ENCODE results near the gene LEF1. TPM values are rescaled to one million over a fixed set of nuclear protein-coding genes. Genes with fewer than 3 reads are reported as not detected.

LEF1 gene
- total RNA-seq, 1 experiment from 2014 or later = 0.79 TPM

- no peaks in the 10 kb centered on the region for H3K9me3 ChIP-seq (ENCODE audit: control insufficient read depth in 1 of 2, insufficient read depth in 1 of 2, low read depth in 1 of 2, low read length in 2 of 2)
- intact Hi-C loops (cut with micrococcal nuclease) = no loop called here
- H4K20me1 ChIP-seq (ENCODE audit: insufficient read depth) = no peaks in the 10 kb centered on the region
- ChIA-PET RAD21 (ENCODE audit: low non-redundant PET in 1 of 2, low total read pairs in 2 of 2, uncharacterized antibody in 2 of 2, unreplicated experiment in 2 of 2) (no interaction called here), POLR2A (no interaction called here), CTCF (no interaction called here)
- no TSS peak for BruUV-seq (replicated peaks)
- no peaks in the 10 kb centered on the region for H3K79me2 ChIP-seq (ENCODE audit: insufficient read depth, low read length)
- H3K4me1 ChIP-seq (ENCODE audit: control insufficient read depth in 1 of 2, insufficient read depth in 2 of 2, low read length in 2 of 2) = peaks cover 3 to 5% of the 10 kb centered on the region in 2 experiments; a peak in 3 of 4 replicates
- DNase-seq (ENCODE audit: low read depth, low spot score) (no peak), ATAC-seq (no peak)
- H2AFZ ChIP-seq (ENCODE audit: low read depth, low read length, poor library complexity, severe bottlenecking) = no peak overlapping the region
- H3K9me2 ChIP-seq (ENCODE audit: insufficient read depth) = no peaks in the 10 kb centered on the region
- no peak for TF ChIP-seq EZH2 (IDR thresholded peaks at IDR 0.05)
- H3K4me2 ChIP-seq (ENCODE audit: low read length) = no peak overlapping the region
- no peaks in the 10 kb centered on the region for H3K36me3 ChIP-seq (ENCODE audit: control insufficient read depth in 1 of 2, insufficient read depth in 2 of 2, low read length in 2 of 2)
- H3K27me3 ChIP-seq (ENCODE audit: insufficient read depth, low read length) = no peaks in the 10 kb centered on the region
- H3K9ac ChIP-seq (ENCODE audit: low read length) = no peak overlapping the region
- H3K27ac ChIP-seq (ENCODE audit: low read depth, low read length) = no peak overlapping the region
- no peak overlapping the region for H3K4me3 ChIP-seq (replicated peaks in 1 of 2; ENCODE audit: low read depth in 1 of 2, low read length in 2 of 2)
Observed at GRCh38 chr4:108049406-108049805, 119.3 kb downstream of the LEF1 start.

GRCh38 chr4:108048997-108049396 lies 119.7 kb downstream of the LEF1 start:
- H4K20me1 ChIP-seq (ENCODE audit: insufficient read depth) = no peaks in the 10 kb centered on the region
- ChIA-PET CTCF (no interaction called here), RAD21 (ENCODE audit: low non-redundant PET in 1 of 2, low total read pairs in 2 of 2, uncharacterized antibody in 2 of 2, unreplicated experiment in 2 of 2) (interaction anchor here in 1 of 2 experiments (1.0 kb wide), 1 partner anchor 12 kb away, joined by 3 read pairs; no protein-coding TSS in a partner anchor), POLR2A (no interaction called here)
- H3K79me2 ChIP-seq (ENCODE audit: insufficient read depth, low read length) = no peaks in the 10 kb centered on the region
- H3K4me1 ChIP-seq (ENCODE audit: control insufficient read depth in 1 of 2, insufficient read depth in 2 of 2, low read length in 2 of 2) = peaks cover 3 to 5% of the 10 kb centered on the region in 2 experiments; a peak in 3 of 4 replicates
- intact Hi-C loops (cut with micrococcal nuclease) = no loop called here
- no TSS peak for BruUV-seq (replicated peaks)
- H3K27ac ChIP-seq (ENCODE audit: low read depth, low read length) = no peak overlapping the region
- no peaks in the 10 kb centered on the region for H3K9me2 ChIP-seq (ENCODE audit: insufficient read depth)
- H3K36me3 ChIP-seq (ENCODE audit: control insufficient read depth in 1 of 2, insufficient read depth in 2 of 2, low read length in 2 of 2) = no peaks in the 10 kb centered on the region
- H3K4me3 ChIP-seq (replicated peaks in 1 of 2; ENCODE audit: low read depth in 1 of 2, low read length in 2 of 2) = no peak overlapping the region
- H3K4me2 ChIP-seq (ENCODE audit: low read length) = no peak overlapping the region
- ATAC-seq (no peak), DNase-seq (ENCODE audit: low read depth, low spot score) (no peak)
- H2AFZ ChIP-seq (ENCODE audit: low read depth, low read length, poor library complexity, severe bottlenecking) = no peak overlapping the region
- no peak overlapping the region for H3K9ac ChIP-seq (ENCODE audit: low read length)
- no peaks in the 10 kb centered on the region for H3K9me3 ChIP-seq (ENCODE audit: control insufficient read depth in 1 of 2, insufficient read depth in 1 of 2, low read depth in 1 of 2, low read length in 2 of 2)
- H3K27me3 ChIP-seq (ENCODE audit: insufficient read depth, low read length) = no peaks in the 10 kb centered on the region
- TF ChIP-seq JUND (IDR thresholded peaks at IDR 0.05) = no peak
- TF ChIP-seq ZNF274 (IDR thresholded peaks at IDR 0.05; ENCODE audit: low read depth, low read length) = no peak
- no peak for TF ChIP-seq ZFX (IDR thresholded peaks at IDR 0.05)
- TF ChIP-seq, protein P1, sequence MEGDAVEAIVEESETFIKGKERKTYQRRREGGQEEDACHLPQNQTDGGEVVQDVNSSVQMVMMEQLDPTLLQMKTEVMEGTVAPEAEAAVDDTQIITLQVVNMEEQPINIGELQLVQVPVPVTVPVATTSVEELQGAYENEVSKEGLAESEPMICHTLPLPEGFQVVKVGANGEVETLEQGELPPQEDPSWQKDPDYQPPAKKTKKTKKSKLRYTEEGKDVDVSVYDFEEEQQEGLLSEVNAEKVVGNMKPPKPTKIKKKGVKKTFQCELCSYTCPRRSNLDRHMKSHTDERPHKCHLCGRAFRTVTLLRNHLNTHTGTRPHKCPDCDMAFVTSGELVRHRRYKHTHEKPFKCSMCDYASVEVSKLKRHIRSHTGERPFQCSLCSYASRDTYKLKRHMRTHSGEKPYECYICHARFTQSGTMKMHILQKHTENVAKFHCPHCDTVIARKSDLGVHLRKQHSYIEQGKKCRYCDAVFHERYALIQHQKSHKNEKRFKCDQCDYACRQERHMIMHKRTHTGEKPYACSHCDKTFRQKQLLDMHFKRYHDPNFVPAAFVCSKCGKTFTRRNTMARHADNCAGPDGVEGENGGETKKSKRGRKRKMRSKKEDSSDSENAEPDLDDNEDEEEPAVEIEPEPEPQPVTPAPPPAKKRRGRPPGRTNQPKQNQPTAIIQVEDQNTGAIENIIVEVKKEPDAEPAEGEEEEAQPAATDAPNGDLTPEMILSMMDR (IDR thresholded peaks at IDR 0.05 in 2 of 3, conservative IDR thresholded peaks at IDR 0.05 in 1 of 3; ENCODE audit: borderline replicate concordance in 1 of 3, insufficient read depth in 1 of 3, low read depth in 2 of 3, low read length in 2 of 3) = no peak
- TF ChIP-seq CEBPB (IDR thresholded peaks at IDR 0.05; ENCODE audit: low read depth) = no peak
- TF ChIP-seq SIN3A (IDR thresholded peaks at IDR 0.05; ENCODE audit: low read depth) = no peak
- no peak for TF ChIP-seq RAD21 (IDR thresholded peaks at IDR 0.05; ENCODE audit: low read depth)
- TF ChIP-seq ATF3 (IDR thresholded peaks at IDR 0.05) = no peak
- TF ChIP-seq EZH2phosphoT487 (IDR thresholded peaks at IDR 0.05; ENCODE audit: borderline replicate concordance) = no peak
- TF ChIP-seq SP1 (IDR thresholded peaks at IDR 0.05; ENCODE audit: low read depth) = no peak
